ENCODE measurements around the gene PCDHB4. TPM values are rescaled to one million over a fixed set of nuclear protein-coding genes. Genes with fewer than 3 reads are reported as not detected.

Gene PCDHB4
- polyA plus RNA-seq, 1 of the 3 experiments (the other 2 are of a cell fraction): 0.51 TPM

DNA sequence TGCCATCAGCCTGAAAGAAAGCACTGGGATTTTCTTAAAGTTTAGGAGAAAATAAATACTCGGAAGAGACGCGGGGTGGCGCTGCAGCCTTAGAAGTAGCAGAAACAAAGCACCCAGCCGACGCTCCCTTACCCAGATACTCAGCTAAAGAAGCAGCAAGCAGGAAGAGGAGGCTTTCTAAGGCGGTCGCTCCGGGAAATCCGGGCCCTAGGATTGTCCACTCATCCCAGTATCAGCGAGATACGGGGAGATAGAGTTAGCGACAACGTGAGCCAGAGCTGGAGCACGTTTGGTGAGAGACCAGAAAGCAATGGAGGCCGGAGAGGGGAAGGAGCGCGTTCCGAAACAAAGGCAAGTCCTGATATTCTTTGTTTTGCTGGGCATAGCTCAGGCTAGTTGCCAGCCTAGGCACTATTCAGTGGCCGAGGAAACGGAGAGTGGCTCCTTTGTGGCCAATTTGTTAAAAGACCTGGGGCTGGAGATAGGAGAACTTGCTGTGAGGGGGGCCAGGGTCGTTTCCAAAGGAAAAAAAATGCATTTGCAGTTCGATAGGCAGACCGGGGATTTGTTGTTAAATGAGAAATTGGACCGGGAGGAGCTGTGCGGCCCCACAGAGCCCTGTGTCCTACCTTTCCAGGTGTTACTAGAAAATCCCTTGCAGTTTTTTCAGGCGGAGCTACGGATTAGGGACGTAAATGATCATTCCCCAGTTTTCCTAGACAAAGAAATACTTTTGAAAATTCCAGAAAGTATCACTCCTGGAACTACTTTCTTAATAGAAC, 26.9 kb upstream of the PCDHB4 start, which contains the start of gene PCDHB2:
TSS of gene PCDHB2 (plus strand) at position 135 of the 782 bp plus-strand sequence. CDS start at position 311, 176 bp downstream.
- Histone ChIP-seq H3K4me1 (ENCODE audit: control insufficient read depth in 1 of 2, insufficient read depth in 2 of 2, low read depth in 1 of 2, low read length in 1 of 2) (no peaks in the 10 kb centered on the region), H4K20me1 (ENCODE audit: insufficient read depth) (no peaks in the 10 kb centered on the region), H3K27ac (ENCODE audit: low read depth in 2 of 2, low read length in 1 of 2) (no peak within 1 kb of the TSS), H3K27me3 (ENCODE audit: insufficient read depth) (no peaks in the 10 kb centered on the region), H3F3A (replicated peaks; ENCODE audit: insufficient read depth) (no peaks in the 10 kb centered on the region), H3K79me2 (ENCODE audit: insufficient read depth) (no peaks in the 10 kb centered on the region), H3K9me3 (no peaks in the 10 kb centered on the region), H3K9ac (peak within 1 kb of the TSS; percentile 37; the same call in 1 of the 2 replicates), H2AFZ (ENCODE audit: low read depth) (peak within 1 kb of the TSS; percentile 23; the same call in 1 of the 2 replicates), H3K36me3 (replicated peaks in 1 of 2; ENCODE audit: control insufficient read depth in 1 of 2, insufficient read depth in 2 of 2, low read length in 1 of 2) (no peaks in the 10 kb centered on the region), H3K4me2 (peak within 1 kb of the TSS; percentile 37), H3K9me2 (no peaks in the 10 kb centered on the region), H3K4me3 (ENCODE audit: low read depth in 2 of 2, low read length in 1 of 2) (peak within 1 kb of the TSS; percentile 31 to 51)
- TF ChIP-seq, protein P1, sequence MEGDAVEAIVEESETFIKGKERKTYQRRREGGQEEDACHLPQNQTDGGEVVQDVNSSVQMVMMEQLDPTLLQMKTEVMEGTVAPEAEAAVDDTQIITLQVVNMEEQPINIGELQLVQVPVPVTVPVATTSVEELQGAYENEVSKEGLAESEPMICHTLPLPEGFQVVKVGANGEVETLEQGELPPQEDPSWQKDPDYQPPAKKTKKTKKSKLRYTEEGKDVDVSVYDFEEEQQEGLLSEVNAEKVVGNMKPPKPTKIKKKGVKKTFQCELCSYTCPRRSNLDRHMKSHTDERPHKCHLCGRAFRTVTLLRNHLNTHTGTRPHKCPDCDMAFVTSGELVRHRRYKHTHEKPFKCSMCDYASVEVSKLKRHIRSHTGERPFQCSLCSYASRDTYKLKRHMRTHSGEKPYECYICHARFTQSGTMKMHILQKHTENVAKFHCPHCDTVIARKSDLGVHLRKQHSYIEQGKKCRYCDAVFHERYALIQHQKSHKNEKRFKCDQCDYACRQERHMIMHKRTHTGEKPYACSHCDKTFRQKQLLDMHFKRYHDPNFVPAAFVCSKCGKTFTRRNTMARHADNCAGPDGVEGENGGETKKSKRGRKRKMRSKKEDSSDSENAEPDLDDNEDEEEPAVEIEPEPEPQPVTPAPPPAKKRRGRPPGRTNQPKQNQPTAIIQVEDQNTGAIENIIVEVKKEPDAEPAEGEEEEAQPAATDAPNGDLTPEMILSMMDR (IDR thresholded peaks at IDR 0.05): peak; percentile 52
- TF ChIP-seq MXI1 (IDR thresholded peaks at IDR 0.05; ENCODE audit: low read depth, low read length): no peak
- peak; percentile 41; the same call in 1 of the 2 replicates for TF ChIP-seq RAD21 (IDR thresholded peaks at IDR 0.05; ENCODE audit: low read length)
- no peak for TF ChIP-seq POLR2AphosphoS5 (IDR thresholded peaks at IDR 0.05; ENCODE audit: low read depth, low read length)
- TF ChIP-seq GATA2 (CRISPR knock-in tag; IDR thresholded peaks at IDR 0.05): no peak
- no peak for TF ChIP-seq TAF1 (IDR thresholded peaks at IDR 0.05; ENCODE audit: borderline replicate concordance, low read depth, low read length)
- TF ChIP-seq, protein P2, sequence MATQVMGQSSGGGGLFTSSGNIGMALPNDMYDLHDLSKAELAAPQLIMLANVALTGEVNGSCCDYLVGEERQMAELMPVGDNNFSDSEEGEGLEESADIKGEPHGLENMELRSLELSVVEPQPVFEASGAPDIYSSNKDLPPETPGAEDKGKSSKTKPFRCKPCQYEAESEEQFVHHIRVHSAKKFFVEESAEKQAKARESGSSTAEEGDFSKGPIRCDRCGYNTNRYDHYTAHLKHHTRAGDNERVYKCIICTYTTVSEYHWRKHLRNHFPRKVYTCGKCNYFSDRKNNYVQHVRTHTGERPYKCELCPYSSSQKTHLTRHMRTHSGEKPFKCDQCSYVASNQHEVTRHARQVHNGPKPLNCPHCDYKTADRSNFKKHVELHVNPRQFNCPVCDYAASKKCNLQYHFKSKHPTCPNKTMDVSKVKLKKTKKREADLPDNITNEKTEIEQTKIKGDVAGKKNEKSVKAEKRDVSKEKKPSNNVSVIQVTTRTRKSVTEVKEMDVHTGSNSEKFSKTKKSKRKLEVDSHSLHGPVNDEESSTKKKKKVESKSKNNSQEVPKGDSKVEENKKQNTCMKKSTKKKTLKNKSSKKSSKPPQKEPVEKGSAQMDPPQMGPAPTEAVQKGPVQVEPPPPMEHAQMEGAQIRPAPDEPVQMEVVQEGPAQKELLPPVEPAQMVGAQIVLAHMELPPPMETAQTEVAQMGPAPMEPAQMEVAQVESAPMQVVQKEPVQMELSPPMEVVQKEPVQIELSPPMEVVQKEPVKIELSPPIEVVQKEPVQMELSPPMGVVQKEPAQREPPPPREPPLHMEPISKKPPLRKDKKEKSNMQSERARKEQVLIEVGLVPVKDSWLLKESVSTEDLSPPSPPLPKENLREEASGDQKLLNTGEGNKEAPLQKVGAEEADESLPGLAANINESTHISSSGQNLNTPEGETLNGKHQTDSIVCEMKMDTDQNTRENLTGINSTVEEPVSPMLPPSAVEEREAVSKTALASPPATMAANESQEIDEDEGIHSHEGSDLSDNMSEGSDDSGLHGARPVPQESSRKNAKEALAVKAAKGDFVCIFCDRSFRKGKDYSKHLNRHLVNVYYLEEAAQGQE (IDR thresholded peaks at IDR 0.05; ENCODE audit: low read depth, low read length): no peak
- no peak for TF ChIP-seq EP300 (IDR thresholded peaks at IDR 0.05; ENCODE audit: borderline replicate concordance in 1 of 2, low read depth in 1 of 2, low read length in 1 of 2)
- TF ChIP-seq, protein P3, sequence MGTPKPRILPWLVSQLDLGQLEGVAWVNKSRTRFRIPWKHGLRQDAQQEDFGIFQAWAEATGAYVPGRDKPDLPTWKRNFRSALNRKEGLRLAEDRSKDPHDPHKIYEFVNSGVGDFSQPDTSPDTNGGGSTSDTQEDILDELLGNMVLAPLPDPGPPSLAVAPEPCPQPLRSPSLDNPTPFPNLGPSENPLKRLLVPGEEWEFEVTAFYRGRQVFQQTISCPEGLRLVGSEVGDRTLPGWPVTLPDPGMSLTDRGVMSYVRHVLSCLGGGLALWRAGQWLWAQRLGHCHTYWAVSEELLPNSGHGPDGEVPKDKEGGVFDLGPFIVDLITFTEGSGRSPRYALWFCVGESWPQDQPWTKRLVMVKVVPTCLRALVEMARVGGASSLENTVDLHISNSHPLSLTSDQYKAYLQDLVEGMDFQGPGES (IDR thresholded peaks at IDR 0.05; ENCODE audit: low read depth, low read length): no peak
- ChIA-PET POLR2A (no interaction called here), CTCF (interaction anchor here (1.1 to 2.2 kb wide), 3 partner anchors 10 to 92 kb away, joined by 3 to 10 read pairs (median 5); partner anchors contain the start of genes PCDHB4 and PCDHB9)
- 30% methylated on average over 29 of the region's 29 CpGs for WGBS (ENCODE audit: low lambda C conversion rate)
- DNase-seq: peak; percentile 42

Measured in SK-N-SH (cell line).